ENCODE data around the gene AP5B1.

Gene AP5B1

DNA sequence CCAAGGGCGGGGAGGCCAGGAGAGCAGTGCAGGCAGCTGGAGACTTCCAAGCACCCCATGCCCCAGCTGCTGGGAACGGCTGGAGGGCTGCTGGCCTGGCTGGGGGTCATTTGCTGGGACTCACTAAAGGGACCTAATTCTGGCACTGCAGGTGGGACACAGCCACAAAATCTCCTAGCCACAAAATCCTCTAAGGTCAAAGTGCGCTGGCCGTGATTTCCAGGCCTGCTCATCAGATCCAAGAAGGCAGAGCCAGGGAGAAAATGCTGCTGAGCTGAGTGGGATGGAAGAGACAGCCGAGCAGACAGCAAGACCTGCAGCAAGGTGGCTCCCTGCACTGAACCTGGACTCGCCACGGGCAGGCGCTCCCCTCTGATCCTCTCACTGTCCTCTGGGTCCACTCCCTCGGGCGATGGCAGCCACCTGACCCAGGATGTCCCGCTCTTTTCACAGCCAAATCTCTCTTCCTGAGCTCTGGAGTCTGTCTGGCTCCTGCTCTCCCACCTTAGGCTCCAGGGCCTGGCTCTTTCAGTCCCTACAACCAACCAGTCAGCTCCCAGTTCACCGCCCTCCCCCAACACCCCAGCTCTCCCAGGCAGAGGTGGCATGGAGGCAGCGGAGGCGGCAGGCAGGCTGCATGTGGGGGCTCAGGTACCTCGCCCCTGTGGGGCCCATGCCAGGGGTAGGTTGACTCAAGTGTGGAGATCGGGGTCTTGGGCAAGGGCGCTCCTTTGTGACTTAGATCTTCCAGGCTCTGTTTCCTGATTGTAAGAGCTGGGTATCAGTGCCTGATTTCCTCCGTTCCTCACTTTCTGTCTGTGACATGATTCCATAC lies 20.6 kb upstream of the AP5B1 start:
- TF ChIP-seq, protein P1, sequence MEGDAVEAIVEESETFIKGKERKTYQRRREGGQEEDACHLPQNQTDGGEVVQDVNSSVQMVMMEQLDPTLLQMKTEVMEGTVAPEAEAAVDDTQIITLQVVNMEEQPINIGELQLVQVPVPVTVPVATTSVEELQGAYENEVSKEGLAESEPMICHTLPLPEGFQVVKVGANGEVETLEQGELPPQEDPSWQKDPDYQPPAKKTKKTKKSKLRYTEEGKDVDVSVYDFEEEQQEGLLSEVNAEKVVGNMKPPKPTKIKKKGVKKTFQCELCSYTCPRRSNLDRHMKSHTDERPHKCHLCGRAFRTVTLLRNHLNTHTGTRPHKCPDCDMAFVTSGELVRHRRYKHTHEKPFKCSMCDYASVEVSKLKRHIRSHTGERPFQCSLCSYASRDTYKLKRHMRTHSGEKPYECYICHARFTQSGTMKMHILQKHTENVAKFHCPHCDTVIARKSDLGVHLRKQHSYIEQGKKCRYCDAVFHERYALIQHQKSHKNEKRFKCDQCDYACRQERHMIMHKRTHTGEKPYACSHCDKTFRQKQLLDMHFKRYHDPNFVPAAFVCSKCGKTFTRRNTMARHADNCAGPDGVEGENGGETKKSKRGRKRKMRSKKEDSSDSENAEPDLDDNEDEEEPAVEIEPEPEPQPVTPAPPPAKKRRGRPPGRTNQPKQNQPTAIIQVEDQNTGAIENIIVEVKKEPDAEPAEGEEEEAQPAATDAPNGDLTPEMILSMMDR (IDR thresholded peaks at IDR 0.05; ENCODE audit: insufficient read depth, low read depth, low read length, missing control alignments) = no peak
- H3K4me3 ChIP-seq (ENCODE audit: low read length) = no peak overlapping the region
- no peak for DNase-seq (ENCODE audit: low read depth)

DNA sequence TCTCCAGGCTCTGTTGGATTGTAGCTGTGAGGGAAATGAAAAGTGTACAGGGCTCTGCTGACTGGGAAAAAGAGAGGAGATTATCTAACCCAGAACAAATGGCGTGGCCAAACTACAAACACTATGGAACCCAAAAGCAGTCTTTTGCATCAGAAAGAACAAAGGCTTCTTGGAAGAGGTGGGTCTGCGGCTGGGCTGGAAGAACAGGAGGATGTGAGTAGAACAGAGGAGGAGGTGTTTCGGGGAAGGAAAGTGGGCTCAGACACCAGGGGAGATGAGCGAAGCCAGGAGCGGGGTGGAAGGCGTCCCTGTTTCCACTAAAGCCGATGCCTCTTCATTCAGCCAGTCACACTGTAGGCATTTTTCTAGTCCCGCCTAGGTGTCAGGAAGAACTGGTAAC lies 18.1 kb upstream of the AP5B1 start:
- TF ChIP-seq, protein P1 (IDR thresholded peaks at IDR 0.05; ENCODE audit: insufficient read depth, low read depth, low read length, missing control alignments) = no peak
- DNase-seq (ENCODE audit: low read depth) = no peak
- H3K4me3 ChIP-seq (ENCODE audit: low read length) = no peak overlapping the region

DNA sequence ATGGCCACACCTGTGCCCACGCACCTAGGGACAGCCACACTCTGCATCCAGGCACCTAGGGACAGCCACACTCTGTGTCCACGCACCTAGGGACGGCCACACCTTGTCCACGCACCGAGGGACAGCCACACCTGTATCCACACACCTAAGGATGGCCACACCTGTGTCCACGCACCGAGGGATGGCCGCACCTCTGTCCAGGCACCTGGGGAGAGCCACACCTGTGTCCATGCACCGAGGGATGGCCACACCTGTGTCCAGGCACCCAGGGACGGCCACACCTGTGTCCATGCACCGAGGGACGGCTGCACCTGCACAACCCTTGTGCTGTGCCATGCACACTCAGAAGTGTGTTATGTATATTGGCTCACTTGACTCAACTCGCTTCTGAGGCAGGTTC lies 16.9 kb upstream of the AP5B1 start:
- DNase-seq (ENCODE audit: low read depth) = no peak
- H3K4me3 ChIP-seq (ENCODE audit: low read length) = no peak overlapping the region
- TF ChIP-seq, protein P1 (IDR thresholded peaks at IDR 0.05; ENCODE audit: insufficient read depth, low read depth, low read length, missing control alignments) = no peak

DNA sequence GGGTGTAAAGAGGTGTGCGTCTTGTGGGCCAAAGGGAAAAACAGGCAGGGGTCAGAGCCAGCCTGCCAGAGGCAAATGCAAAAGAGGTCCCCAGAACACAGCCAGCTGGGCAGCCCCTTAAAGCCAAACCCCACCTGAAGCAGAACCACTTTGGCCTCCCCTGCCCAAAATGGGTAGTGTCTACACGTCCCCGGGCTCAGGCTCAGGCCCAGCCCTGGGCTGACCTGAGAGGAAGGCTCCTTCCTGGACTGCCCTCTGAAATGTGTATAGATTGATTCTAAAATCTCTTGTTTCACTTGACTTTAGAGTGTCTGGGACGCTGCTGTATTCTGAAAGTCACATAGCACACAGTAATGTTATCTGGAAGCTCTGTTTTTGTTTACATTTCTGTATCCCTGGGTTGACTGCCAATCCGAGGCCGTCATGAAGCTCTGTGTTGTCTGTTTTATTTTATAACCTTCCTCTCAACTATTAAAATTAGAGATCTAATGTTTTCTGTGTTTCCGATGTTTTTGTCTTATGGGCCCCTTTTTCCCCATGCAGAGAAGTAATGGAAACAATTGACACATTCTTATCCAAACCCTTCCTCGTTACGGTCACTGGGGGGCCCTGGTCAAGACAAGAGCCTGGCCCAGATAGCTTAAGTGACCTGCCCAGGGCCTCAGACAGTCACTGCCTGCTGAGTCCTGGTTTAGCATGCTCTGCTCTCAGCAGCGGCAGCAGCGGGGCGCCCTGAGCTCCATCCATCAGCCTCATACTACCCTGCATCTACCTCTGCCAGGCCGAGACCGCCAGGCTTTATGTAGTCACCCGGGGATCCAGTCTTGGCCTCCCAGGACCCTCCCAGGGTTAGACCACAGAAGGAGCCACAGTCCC lies 16.2 kb upstream of the AP5B1 start:
- TF ChIP-seq, protein P1 (IDR thresholded peaks at IDR 0.05; ENCODE audit: insufficient read depth, low read depth, low read length, missing control alignments) = no peak
- DNase-seq (ENCODE audit: low read depth) = no peak
- no peak overlapping the region for H3K4me3 ChIP-seq (ENCODE audit: low read length)

DNA sequence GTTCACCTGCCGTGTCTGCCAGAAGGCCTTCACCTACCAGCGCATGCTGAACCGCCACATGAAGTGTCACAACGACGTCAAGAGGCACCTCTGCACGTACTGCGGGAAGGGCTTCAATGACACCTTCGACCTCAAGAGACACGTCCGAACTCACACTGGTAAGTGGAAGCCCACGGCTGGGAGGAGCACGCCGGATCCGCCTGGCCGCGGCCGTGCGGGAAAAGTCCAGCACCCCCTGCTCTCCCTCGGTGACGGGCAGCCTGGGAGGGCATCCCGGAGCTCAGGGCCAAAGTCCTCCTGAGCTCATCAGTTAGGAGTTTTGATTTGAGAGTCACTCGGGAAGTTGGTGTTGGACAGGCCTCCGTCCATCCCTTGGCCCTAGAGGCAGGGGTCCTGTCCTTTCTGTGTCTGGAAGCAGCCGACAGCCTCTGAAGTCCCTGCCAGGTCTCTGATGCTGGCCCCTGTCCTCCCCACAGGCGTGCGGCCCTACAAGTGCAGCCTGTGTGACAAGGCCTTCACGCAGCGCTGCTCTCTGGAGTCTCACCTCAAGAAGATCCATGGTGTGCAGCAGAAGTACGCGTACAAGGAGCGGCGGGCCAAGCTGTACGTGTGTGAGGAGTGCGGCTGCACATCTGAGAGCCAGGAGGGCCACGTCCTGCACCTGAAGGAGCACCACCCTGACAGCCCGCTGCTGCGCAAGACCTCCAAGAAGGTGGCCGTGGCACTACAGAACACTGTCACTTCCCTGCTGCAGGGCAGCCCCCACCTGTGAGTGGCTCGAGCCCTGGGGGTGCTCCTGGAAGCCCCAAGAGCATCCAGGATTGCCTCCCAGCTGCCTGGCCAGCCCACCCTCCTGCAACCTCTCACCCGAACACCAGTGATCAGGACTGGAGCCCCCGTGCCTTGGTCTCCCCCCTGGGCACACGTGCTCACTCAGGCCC lies 14.1 kb upstream of the AP5B1 start:
- no peak for DNase-seq (ENCODE audit: low read depth)
- H3K4me3 ChIP-seq (ENCODE audit: low read length) = no peak overlapping the region
- TF ChIP-seq, protein P1 (IDR thresholded peaks at IDR 0.05; ENCODE audit: insufficient read depth, low read depth, low read length, missing control alignments) = no peak

DNA sequence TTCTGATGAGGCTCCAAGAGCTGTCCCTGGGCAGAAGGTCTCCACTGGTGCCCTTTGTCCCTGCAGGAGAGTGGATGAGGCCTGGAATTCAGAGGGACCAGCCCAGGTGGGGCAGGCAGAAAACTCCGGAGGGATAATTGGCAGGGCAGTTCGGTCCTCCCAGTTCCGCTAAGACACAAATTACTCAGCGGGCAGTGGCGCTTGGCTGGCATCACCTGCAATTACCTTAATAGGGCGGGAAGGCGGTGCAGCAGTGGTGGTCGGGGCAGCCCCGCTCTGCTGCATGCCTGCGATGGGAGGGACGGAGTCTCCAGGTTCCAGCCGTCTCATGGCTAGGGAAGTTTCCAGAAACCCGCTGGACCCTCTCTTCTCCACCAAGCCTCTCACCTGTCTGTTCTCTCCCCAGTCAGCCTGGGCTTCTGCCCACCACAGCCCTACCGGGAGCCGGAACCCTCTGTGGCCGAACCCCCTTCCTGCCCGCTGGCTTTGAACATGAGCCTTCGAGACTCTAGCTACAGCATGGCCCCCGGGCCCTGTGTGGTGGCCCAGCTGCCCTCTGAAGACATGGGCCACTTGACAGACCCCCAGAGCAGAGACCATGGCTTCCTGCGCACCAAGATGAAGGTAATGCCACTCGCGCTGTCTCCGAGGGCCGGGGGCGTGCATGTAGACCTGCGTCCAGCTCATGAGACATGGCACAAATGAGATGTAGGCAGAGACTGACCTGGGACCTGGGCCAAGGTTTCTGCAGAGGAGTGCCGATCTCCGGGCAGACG lies 13.0 kb upstream of the AP5B1 start:
- H3K4me3 ChIP-seq (ENCODE audit: low read length) = no peak overlapping the region
- DNase-seq (ENCODE audit: low read depth) = no peak
- TF ChIP-seq, protein P1 (IDR thresholded peaks at IDR 0.05; ENCODE audit: insufficient read depth, low read depth, low read length, missing control alignments) = no peak

Data from epithelial cell of esophagus (primary cell).